Measurements from ENCODE around the gene USP48.

DNA sequence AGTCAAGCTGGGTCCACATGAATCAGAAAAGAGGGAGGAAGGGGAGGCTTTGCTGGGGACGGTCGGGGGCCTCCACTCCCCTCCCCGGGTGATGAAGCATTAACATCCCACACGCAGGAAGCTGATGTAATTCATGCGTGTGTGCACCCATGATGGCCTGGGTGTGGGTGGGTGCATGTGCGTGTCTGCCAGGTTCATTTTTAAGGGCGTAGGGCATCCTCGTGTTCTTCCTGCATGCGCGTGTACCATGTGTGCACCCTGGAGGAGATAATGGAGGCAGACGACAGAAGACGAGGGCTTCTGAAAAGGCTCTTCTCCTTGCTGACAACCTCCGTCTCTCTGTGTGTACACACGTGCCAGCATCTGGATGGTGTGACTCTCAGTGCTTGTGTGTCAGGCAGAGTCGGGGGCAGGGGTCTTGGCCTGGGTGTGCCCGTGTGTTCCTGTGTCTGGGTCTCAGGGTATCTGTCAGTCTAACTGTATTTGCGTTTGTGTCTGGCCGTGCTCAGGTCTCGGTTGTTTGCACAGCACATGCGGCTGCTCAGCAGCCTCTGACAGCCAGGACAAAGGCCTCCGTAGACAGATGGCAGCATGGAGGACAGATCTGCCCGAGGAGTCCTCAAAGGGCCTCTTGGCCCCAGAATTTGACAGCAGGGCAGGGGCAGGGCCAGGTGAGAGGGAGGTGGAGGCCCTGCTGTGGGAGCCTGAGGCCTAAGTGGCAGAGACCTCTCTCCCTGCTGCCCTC lies 116.2 kb downstream of the USP48 start:
- TF ChIP-seq, protein P1, sequence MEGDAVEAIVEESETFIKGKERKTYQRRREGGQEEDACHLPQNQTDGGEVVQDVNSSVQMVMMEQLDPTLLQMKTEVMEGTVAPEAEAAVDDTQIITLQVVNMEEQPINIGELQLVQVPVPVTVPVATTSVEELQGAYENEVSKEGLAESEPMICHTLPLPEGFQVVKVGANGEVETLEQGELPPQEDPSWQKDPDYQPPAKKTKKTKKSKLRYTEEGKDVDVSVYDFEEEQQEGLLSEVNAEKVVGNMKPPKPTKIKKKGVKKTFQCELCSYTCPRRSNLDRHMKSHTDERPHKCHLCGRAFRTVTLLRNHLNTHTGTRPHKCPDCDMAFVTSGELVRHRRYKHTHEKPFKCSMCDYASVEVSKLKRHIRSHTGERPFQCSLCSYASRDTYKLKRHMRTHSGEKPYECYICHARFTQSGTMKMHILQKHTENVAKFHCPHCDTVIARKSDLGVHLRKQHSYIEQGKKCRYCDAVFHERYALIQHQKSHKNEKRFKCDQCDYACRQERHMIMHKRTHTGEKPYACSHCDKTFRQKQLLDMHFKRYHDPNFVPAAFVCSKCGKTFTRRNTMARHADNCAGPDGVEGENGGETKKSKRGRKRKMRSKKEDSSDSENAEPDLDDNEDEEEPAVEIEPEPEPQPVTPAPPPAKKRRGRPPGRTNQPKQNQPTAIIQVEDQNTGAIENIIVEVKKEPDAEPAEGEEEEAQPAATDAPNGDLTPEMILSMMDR (IDR thresholded peaks at IDR 0.05; ENCODE audit: insufficient read depth, low read length, poor library complexity, severe bottlenecking) = no peak
- TF ChIP-seq EZH2phosphoT487 (conservative IDR thresholded peaks at IDR 0.05; ENCODE audit: low read length) = no peak
